NCI-H748 (cell line): ENCODE measurements around the gene TMEM201.
"Not testable (repeated sequence)": the region's sequence is repeated elsewhere in the genome, so short reads cannot be mapped to it uniquely, and the experiment has no call there.

Source experiments
- DNase-seq: peaks from one replicate; lab custom pipeline; 2025; ENCODE audit not compliant: unreplicated experiment; lab: John Stamatoyannopoulos, UW

TMEM201 gene

GRCh38 chr1:9618909-9619679 is 30.4 kb downstream of the TMEM201 start:
- DNase-seq: no peak

GRCh38 chr1:9621032-9621431 is 32.3 kb downstream of the TMEM201 start:
- DNase-seq: no peak

GRCh38 chr1:9624081-9624480 is 35.4 kb downstream of the TMEM201 start:
- DNase-seq: no peak

GRCh38 chr1:9625030-9625429 is 36.3 kb downstream of the TMEM201 start:
- not testable (repeated sequence) for DNase-seq

GRCh38 chr1:9626201-9626608 is 37.5 kb downstream of the TMEM201 start:
- no peak for DNase-seq

- no peak for DNase-seq
These were observed 40.1 kb downstream of the TMEM201 start for GRCh38 chr1:9628541-9629444.

GRCh38 chr1:9629445-9630201 is 40.9 kb downstream of the TMEM201 start:
- DNase-seq: no peak

- no peak for DNase-seq
These were observed 41.8 kb downstream of the TMEM201 start for GRCh38 chr1:9630331-9631111.

GRCh38 chr1:9631613-9632012 is 42.9 kb downstream of the TMEM201 start:
- no peak for DNase-seq

- no peak for DNase-seq
These were observed 44.8 kb downstream of the TMEM201 start for GRCh38 chr1:9633493-9633892.

GRCh38 chr1:9634582-9634981 is 45.9 kb downstream of the TMEM201 start:
- DNase-seq: no peak

GRCh38 chr1:9639227-9639626 is 50.5 kb downstream of the TMEM201 start:
- DNase-seq: no peak

GRCh38 chr1:9643351-9644256 is 54.9 kb downstream of the TMEM201 start:
- DNase-seq: no peak

GRCh38 chr1:9646037-9646436 is 57.3 kb downstream of the TMEM201 start:
- DNase-seq: no peak

GRCh38 chr1:9648171-9648570 is 59.5 kb downstream of the TMEM201 start:
- no peak for DNase-seq

- DNase-seq: no peak
These were observed 61.1 kb downstream of the TMEM201 start for GRCh38 chr1:9649769-9650168.

GRCh38 chr1:9651220-9651564 is 62.5 kb downstream of the TMEM201 start:
- no peak for DNase-seq

GRCh38 chr1:9651565-9652378 is 63.1 kb downstream of the TMEM201 start, which contains the start of gene PIK3CD:
PIK3CD (plus strand) TSS chr1:9651731; CDS start chr1:9710456, 58,725 bp downstream.
- DNase-seq: peak; percentile 77
